H9 (cell line): Measurements from ENCODE around the gene CDK6. TPM values are rescaled to one million over a fixed set of nuclear protein-coding genes. Genes with fewer than 3 reads are reported as not detected.
A peak's percentile ranks its signal among the peaks of the same experiment; 100 is the strongest.

Experiments
- DNase-seq: peaks from one replicate; pipeline ENCODE4 v3.0.0-alpha.2; 2017
- H2AFZ ChIP-seq: one replicate; pipeline ENCODE4 v1.6.1; 2013; ENCODE audit warnings: mild to moderate bottlenecking, low read length, control low read depth, moderate library complexity
- H2AK5ac ChIP-seq: 2 replicates; pipeline ENCODE4 v1.6.1; 2013; ENCODE audit warnings: low read length, control low read depth, mixed read lengths; ENCODE audit not compliant: insufficient read length
- H2BK120ac ChIP-seq: one replicate; pipeline ENCODE4 v1.6.1; 2013; ENCODE audit warnings: low read depth, mild to moderate bottlenecking, low read length, control low read depth, inconsistent platforms; ENCODE audit not compliant: poor library complexity, severe bottlenecking
- H2BK12ac ChIP-seq: 2 replicates; pipeline ENCODE4 v1.6.1; 2013; ENCODE audit warnings: low read length, control low read depth, mixed read lengths, low read depth; ENCODE audit not compliant: insufficient read length
- H2BK15ac ChIP-seq: 2 replicates; pipeline ENCODE4 v1.6.1; 2013; ENCODE audit warnings: low read depth, low read length, control low read depth
- H2BK20ac ChIP-seq: one replicate; pipeline ENCODE4 v1.6.1; 2013; ENCODE audit warnings: low read depth, mild to moderate bottlenecking, low read length, control low read depth, inconsistent platforms; ENCODE audit not compliant: poor library complexity, severe bottlenecking
- H2BK5ac ChIP-seq: 2 replicates; pipeline ENCODE4 v1.6.1; 2013; ENCODE audit warnings: low read length, control low read depth, mixed read lengths; ENCODE audit not compliant: insufficient read length
- H3K14ac ChIP-seq: 2 replicates; pipeline ENCODE4 v1.6.1; 2013; ENCODE audit warnings: low read length, control low read depth; ENCODE audit not compliant: insufficient read depth
- H3K18ac ChIP-seq: 2 replicates; pipeline ENCODE4 v1.6.1; 2013; ENCODE audit warnings: low read depth, mild to moderate bottlenecking, mixed read lengths, low read length, control low read depth; ENCODE audit not compliant: insufficient read length
- H3K23ac ChIP-seq: 2 replicates; pipeline ENCODE4 v1.6.1; 2013; ENCODE audit warnings: low read length, control low read depth, mixed read lengths, low read depth; ENCODE audit not compliant: insufficient read length
- H3K23me2 ChIP-seq: 2 replicates; pipeline ENCODE4 v1.6.1; 2013; ENCODE audit warnings: low read depth, mild to moderate bottlenecking, mixed read lengths, low read length, control low read depth; ENCODE audit not compliant: insufficient read length, poor library complexity, severe bottlenecking
- H3K27ac ChIP-seq: 2 replicates; pipeline ENCODE4 v1.5.1; 2013; ENCODE audit warnings: low read length, control low read depth, mixed read lengths, low read depth; ENCODE audit not compliant: insufficient read length
- H3K27me3 ChIP-seq: 2 replicates; pipeline ENCODE4 v1.6.1; 2013; ENCODE audit warnings: low read length, control low read depth, inconsistent platforms; ENCODE audit not compliant: insufficient read depth
- H3K4ac ChIP-seq: 2 replicates; pipeline ENCODE4 v1.6.1; 2013; ENCODE audit warnings: low read depth, mild to moderate bottlenecking, control low read depth, inconsistent platforms, low read length, moderate library complexity
- H3K4me1 ChIP-seq: 2 replicates; pipeline ENCODE4 v1.6.1; 2013; ENCODE audit warnings: low read length, control low read depth, inconsistent platforms; ENCODE audit not compliant: insufficient read depth
- H3K4me2 ChIP-seq: 2 replicates; pipeline ENCODE4 v1.6.1; 2013; ENCODE audit warnings: low read length, control low read depth, mixed read lengths; ENCODE audit not compliant: insufficient read length, insufficient read depth
- H3K56ac ChIP-seq: 2 replicates; pipeline ENCODE4 v1.6.1; 2013; ENCODE audit warnings: low read depth, mild to moderate bottlenecking, mixed read lengths, low read length, control low read depth; ENCODE audit not compliant: insufficient read length
- H3K79me1 ChIP-seq: 2 replicates; pipeline ENCODE4 v1.6.1; 2013; ENCODE audit warnings: low read depth, mild to moderate bottlenecking, moderate library complexity, low read length, control low read depth, inconsistent platforms; ENCODE audit not compliant: insufficient read depth, poor library complexity, severe bottlenecking
- H3K79me2 ChIP-seq: 2 replicates; pipeline ENCODE4 v1.6.1; 2013; ENCODE audit warnings: low read length, control low read depth, inconsistent platforms; ENCODE audit not compliant: insufficient read depth
- H3K9ac ChIP-seq: 2 replicates; pipeline ENCODE4 v1.6.1; 2013; ENCODE audit warnings: low read length, control low read depth, mixed read lengths; ENCODE audit not compliant: insufficient read length; ENCODE audit errors: extremely low read depth
- H3K9me3 ChIP-seq: one replicate; pipeline ENCODE4 v1.6.1; 2013; ENCODE audit warnings: low read depth, low read length, inconsistent platforms; ENCODE audit not compliant: control insufficient read depth
- H3T11ph ChIP-seq: one replicate; pipeline ENCODE4 v1.6.1; 2013; ENCODE audit warnings: mild to moderate bottlenecking, low read length, control low read depth, inconsistent platforms
- H4K20me1 ChIP-seq: one replicate; pipeline ENCODE4 v1.6.1; 2013; ENCODE audit not compliant: control insufficient read depth, insufficient read length, insufficient read depth
- H4K5ac ChIP-seq: 2 replicates; pipeline ENCODE4 v1.6.1; 2013; ENCODE audit warnings: low read depth, mild to moderate bottlenecking, mixed read lengths, low read length, control low read depth; ENCODE audit not compliant: insufficient read length
- H4K8ac ChIP-seq: replicated peaks from 2 replicates; pipeline ENCODE4 v1.6.1; 2013; ENCODE audit warnings: low read length, control low read depth, mixed read lengths, low read depth; ENCODE audit not compliant: insufficient read length
- H4K91ac ChIP-seq: 2 replicates; pipeline ENCODE4 v1.6.1; 2013; ENCODE audit warnings: low read depth, mild to moderate bottlenecking, moderate library complexity, mixed read lengths, low read length, control low read depth; ENCODE audit not compliant: insufficient read length
- H3K27ac Mint-ChIP-seq, 3 experiments: 2 replicates in 2 of 3; 3 replicates in 1 of 3; pipeline ENCODE4 v1.8.0; 2020 to 2021; ENCODE audit warnings: mixed read lengths in 3 of 3, mild to moderate bottlenecking in 1 of 3, moderate library complexity in 1 of 3
- H3K27me3 Mint-ChIP-seq: 2 replicates; pipeline ENCODE4 v1.8.0; 2021; ENCODE audit warnings: low read depth, mild to moderate bottlenecking, moderate library complexity, mixed read lengths
- H3K36me3 Mint-ChIP-seq, 3 experiments: 2 replicates in 2 of 3; 3 replicates in 1 of 3; pipeline ENCODE4 v1.8.0; 2020 to 2021; ENCODE audit warnings: low read depth in 3 of 3, mixed read lengths in 3 of 3; ENCODE audit not compliant: insufficient read depth in 1 of 3
- H3K4me1 Mint-ChIP-seq, 2 experiments: 2 replicates each; pipeline ENCODE4 v1.8.0; 2020; ENCODE audit warnings: mixed read lengths in 2 of 2
- H3K4me3 Mint-ChIP-seq, 2 experiments: 2 replicates in 1 of 2; 3 replicates in 1 of 2; pipeline ENCODE4 v1.8.0; 2020 to 2021; ENCODE audit warnings: mild to moderate bottlenecking in 2 of 2, mixed read lengths in 2 of 2, moderate library complexity in 1 of 2
- H3K9me3 Mint-ChIP-seq, 2 experiments: 2 replicates in 1 of 2; 3 replicates in 1 of 2; pipeline ENCODE4 v1.8.0; 2020; ENCODE audit warnings: mild to moderate bottlenecking in 2 of 2, mixed read lengths in 2 of 2, moderate library complexity in 1 of 2
- CTCF ChIP-seq: fragments of 200-600 bp; sonication (generic); conservative IDR thresholded peaks from 3 replicates; pipeline ENCODE4 v1.8.0; 2021; ENCODE audit warnings: antibody characterized with exemption, mild to moderate bottlenecking
- WGBS: extraction: QIAGEN DNeasy Blood & Tissue Kit; methylation state at CpG from one replicate; pipeline ENCODE4 v1.1.7; 2013; ENCODE audit warnings: missing lambda C conversion rate, low lambda C conversion rate, mixed read lengths; ENCODE audit not compliant: insufficient read length; ENCODE audit errors: extremely low coverage; 5-methylcytosine and 5-hydroxymethylcytosine counted together
- total RNA-seq: library from RNA; stranded (reverse); gene quantifications from 2 replicates; pipeline ENCODE4 v1.2.1, GENCODE V29; 2021

Gene CDK6
- total RNA-seq, 1 experiment from 2014 or later = 30.0 TPM

- Histone ChIP-seq H3K9ac (no peak overlapping the region), H3K56ac (no peak overlapping the region), H2AK5ac (no peak overlapping the region), H2BK5ac (no peak overlapping the region), H3K23ac (no peak overlapping the region), H4K8ac (no peak overlapping the region), H2AFZ (no peak overlapping the region), H3K4me1 (peaks cover 16% of the 10 kb centered on the region), H3K14ac (no peak overlapping the region), H2BK15ac (no peak overlapping the region), H3K9me3 (no peaks in the 10 kb centered on the region), H3K79me1 (no peaks in the 10 kb centered on the region), H3K4ac (no peak overlapping the region), H4K5ac (no peak overlapping the region), H3K23me2 (no peaks in the 10 kb centered on the region), H2BK20ac (no peak overlapping the region), H3T11ph (no peak overlapping the region), H3K27me3 (no peaks in the 10 kb centered on the region), H3K79me2 (no peaks in the 10 kb centered on the region), H2BK12ac (no peak overlapping the region), H3K4me2 (no peak overlapping the region), H3K27ac (no peak overlapping the region), H4K91ac (no peak overlapping the region), H2BK120ac (peak overlapping the region; percentile 48), H3K18ac (peak overlapping the region; percentile 15), H4K20me1 (no peaks in the 10 kb centered on the region)
- TF ChIP-seq CTCF = no peak
- Mint-ChIP-seq H3K4me1 (peaks cover 78% of the 10 kb centered on the region in 2 experiments), H3K9me3 (no peaks in the 10 kb centered on the region), H3K36me3 (peaks cover 0 to 13% (median 0%) of the 10 kb centered on the region in 3 experiments; a peak in 3 of 7 replicates), H3K27ac (peak overlapping the region in 2 of 3 experiments; percentile 59 to 98; a peak in 4 of 7 replicates), H3K4me3 (peak overlapping the region in 1 of 2 experiments; percentile 7; a peak in 1 of 5 replicates), H3K27me3 (no peaks in the 10 kb centered on the region)
- no peak for DNase-seq
- WGBS = no CpG with 5 or more reads among the region's 3 CpGs
These were observed 69.8 kb downstream of the CDK6 start for GRCh38 chr7:92766461-92767003.
